Measurements from ENCODE around the gene RTRAF. TPM values are rescaled to one million over a fixed set of nuclear protein-coding genes. Genes with fewer than 3 reads are reported as not detected.

The RTRAF gene
- total RNA-seq, 2 donors from 2014 or later: 157 to 181 TPM

Other genes starting within 250 kb of the RTRAF start
- 10 to 100 TPM in 1 of 2 donors, 1 to 10 TPM in 1; 4.9 to 18.2 TPM for gene GNG2, start 128.9 kb upstream of the RTRAF start, total RNA-seq
- 10 to 100 TPM; 18.8 to 28.7 TPM for gene NID2, start 79.5 kb downstream of the RTRAF start, total RNA-seq